ENCODE data around the gene PTPN18.

GRCh38 chr2:130378206-130378897 is 22.5 kb downstream of the PTPN18 start:
- TF ChIP-seq, protein P1, sequence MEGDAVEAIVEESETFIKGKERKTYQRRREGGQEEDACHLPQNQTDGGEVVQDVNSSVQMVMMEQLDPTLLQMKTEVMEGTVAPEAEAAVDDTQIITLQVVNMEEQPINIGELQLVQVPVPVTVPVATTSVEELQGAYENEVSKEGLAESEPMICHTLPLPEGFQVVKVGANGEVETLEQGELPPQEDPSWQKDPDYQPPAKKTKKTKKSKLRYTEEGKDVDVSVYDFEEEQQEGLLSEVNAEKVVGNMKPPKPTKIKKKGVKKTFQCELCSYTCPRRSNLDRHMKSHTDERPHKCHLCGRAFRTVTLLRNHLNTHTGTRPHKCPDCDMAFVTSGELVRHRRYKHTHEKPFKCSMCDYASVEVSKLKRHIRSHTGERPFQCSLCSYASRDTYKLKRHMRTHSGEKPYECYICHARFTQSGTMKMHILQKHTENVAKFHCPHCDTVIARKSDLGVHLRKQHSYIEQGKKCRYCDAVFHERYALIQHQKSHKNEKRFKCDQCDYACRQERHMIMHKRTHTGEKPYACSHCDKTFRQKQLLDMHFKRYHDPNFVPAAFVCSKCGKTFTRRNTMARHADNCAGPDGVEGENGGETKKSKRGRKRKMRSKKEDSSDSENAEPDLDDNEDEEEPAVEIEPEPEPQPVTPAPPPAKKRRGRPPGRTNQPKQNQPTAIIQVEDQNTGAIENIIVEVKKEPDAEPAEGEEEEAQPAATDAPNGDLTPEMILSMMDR (IDR thresholded peaks at IDR 0.05): no peak
- TF ChIP-seq E2F1 (CRISPR knock-in tag; IDR thresholded peaks at IDR 0.05): no peak
- no peak for TF ChIP-seq NR3C1 (CRISPR knock-in tag; conservative IDR thresholded peaks at IDR 0.05; ENCODE audit: low read depth)
- no peak for TF ChIP-seq FOXJ3 (CRISPR knock-in tag; IDR thresholded peaks at IDR 0.05; ENCODE audit: borderline replicate concordance)
